Uterus (tissue), 4 donors: ENCODE measurements around the gene EOMES. TPM values are rescaled to one million over a fixed set of nuclear protein-coding genes. Genes with fewer than 3 reads are reported as not detected.

Experiments
- DNase-seq, 2 donors: peaks; one replicate each; pipeline ENCODE4 v3.0.0-alpha.2; 2019 to 2020
- H3K27ac ChIP-seq, 2 donors: fragments of 200-600 bp; sonication (generic); 1 replicate in 1 of 2; 2 replicates in 1 of 2; pipeline ENCODE4 v1.5.1; 2016 to 2018
- H3K27me3 ChIP-seq, 2 donors: fragments of 200-600 bp; sonication (generic); one replicate each; pipeline ENCODE4 v1.5.1; 2018 to 2019; ENCODE audit warnings: control low read depth in 1 of 2
- H3K36me3 ChIP-seq, 2 donors: fragments of 200-600 bp; sonication (generic); one replicate each; pipeline ENCODE4 v1.5.1; 2019; ENCODE audit warnings: control low read depth in 1 of 2
- H3K4me1 ChIP-seq, 2 donors: fragments of 200-600 bp; sonication (generic); one replicate each; pipeline ENCODE4 v1.5.1; 2018 to 2019; ENCODE audit warnings: control low read depth in 1 of 2
- H3K4me3 ChIP-seq, 2 donors: fragments of 200-600 bp; sonication (generic); 1 replicate in 1 of 2; 2 replicates in 1 of 2; pipeline ENCODE4 v1.5.1; 2018 to 2019; ENCODE audit warnings: mild to moderate bottlenecking in 1 of 2
- H3K9me3 ChIP-seq, 2 donors: fragments of 200-600 bp; sonication (generic); one replicate each; pipeline ENCODE4 v1.5.1; 2019; ENCODE audit warnings: control low read depth in 1 of 2
- POLR2A ChIP-seq, 2 donors: fragments of 450-650 bp; IDR thresholded peaks; one replicate each; pipeline ENCODE4 v1.6.1; 2016; ENCODE audit warnings: antibody characterized with exemption in 2 of 2, mild to moderate bottlenecking in 1 of 2, moderate library complexity in 1 of 2
- intact Hi-C: fragments of 100-400 bp; cut with DNase I; formaldehyde crosslinking; loops from one replicate; pipeline ENCODE4 v1.15.1; 2023; ENCODE audit warnings: low total_unique reads
- total RNA-seq, 4 donors: library from RNA; depleted of rRNA in 3 of 4; stranded (reverse); fragments of >200 nt in 3 of 4; gene quantifications; one replicate each; pipeline versions ENCODE4 v1.1.0 to v1.2.4, GENCODE V29; 2014 to 2023
- TF ChIP-seq, protein P1 (sequence below), 4 experiments: fragments of 200-600 bp in 2 of 4; fragments of 450-650 bp in 2 of 4; sonication (generic) in 2 of 4; IDR thresholded peaks; one replicate each; pipeline ENCODE4 v1.5.1; 2016 to 2019; ENCODE audit warnings: antibody characterized with exemption in 4 of 4, mild to moderate bottlenecking in 2 of 4, moderate library complexity in 1 of 4
- donor health status: DM: yes; HTN: yes; CAD: no.

The EOMES gene
- total RNA-seq, 4 donors from 2014 or later: 0.62 to 0.82 TPM; not detected in 2

DNA sequence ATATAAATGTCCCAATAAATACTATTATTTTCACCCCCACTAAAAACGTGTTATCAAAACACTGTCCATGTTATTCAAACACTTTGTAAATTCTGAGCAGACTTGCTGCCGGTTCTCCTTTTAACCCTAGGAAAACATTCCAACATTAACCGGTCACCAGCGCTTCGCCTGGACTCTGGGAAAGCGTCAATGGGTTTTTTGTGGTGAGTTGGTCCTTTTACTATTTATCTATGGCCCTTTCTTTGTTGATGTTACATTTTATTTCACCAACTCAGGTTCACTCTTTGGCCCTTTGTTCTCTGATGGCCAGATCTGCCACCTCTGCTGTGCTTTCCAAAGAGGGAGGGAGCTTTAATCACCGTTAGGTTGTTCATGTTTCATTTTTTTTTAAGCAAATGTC, 4.1 kb upstream of the EOMES start:
- H3K4me1 ChIP-seq: peaks cover 0 to 19% of the 10 kb centered on the region in 2 donors
- intact Hi-C loops: no loop called here
- H3K9me3 ChIP-seq: no peaks in the 10 kb centered on the region
- H3K4me3 ChIP-seq: no peak overlapping the region
- TF ChIP-seq POLR2A (IDR thresholded peaks at IDR 0.05): no peak
- TF ChIP-seq, protein P1, sequence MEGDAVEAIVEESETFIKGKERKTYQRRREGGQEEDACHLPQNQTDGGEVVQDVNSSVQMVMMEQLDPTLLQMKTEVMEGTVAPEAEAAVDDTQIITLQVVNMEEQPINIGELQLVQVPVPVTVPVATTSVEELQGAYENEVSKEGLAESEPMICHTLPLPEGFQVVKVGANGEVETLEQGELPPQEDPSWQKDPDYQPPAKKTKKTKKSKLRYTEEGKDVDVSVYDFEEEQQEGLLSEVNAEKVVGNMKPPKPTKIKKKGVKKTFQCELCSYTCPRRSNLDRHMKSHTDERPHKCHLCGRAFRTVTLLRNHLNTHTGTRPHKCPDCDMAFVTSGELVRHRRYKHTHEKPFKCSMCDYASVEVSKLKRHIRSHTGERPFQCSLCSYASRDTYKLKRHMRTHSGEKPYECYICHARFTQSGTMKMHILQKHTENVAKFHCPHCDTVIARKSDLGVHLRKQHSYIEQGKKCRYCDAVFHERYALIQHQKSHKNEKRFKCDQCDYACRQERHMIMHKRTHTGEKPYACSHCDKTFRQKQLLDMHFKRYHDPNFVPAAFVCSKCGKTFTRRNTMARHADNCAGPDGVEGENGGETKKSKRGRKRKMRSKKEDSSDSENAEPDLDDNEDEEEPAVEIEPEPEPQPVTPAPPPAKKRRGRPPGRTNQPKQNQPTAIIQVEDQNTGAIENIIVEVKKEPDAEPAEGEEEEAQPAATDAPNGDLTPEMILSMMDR (IDR thresholded peaks at IDR 0.05): no peak
- no peaks in the 10 kb centered on the region for H3K36me3 ChIP-seq
- H3K27ac ChIP-seq: no peak overlapping the region
- no peak for DNase-seq
- peaks cover 2 to 78% of the 10 kb centered on the region in 2 donors for H3K27me3 ChIP-seq

DNA sequence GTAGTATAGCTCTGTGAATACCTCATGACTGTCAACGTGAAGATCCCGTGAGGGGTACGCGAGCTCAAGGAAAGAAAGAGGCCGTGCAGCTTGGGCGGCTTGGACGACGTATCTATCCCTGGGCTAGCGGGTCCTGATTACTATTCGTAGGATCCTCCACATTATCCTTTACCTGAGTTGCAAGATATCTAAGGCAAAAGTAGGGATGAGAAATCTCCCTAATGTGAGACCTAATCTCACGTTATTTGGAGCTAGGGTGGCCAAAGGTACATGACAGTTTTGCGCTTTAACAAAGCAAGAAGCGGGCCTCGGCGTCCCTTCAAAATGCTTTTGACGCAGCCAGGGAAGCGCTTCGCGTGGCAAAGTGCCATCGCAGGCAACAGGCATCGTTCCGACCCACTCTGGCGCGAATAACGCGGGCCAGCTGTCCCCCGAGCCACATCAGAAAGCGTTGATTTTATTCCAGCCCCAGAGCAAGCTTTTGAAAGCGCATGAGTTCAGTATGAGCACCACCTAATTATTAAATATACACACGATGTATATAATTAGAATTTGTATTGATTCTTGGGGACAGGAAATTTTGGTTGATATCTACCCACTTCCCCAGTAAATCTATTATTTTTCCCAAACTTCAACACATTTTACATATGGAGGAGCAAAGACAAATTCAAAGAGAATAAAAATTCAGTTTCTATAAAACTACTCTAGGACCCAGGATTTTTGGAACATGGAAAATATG, 2.5 kb upstream of the EOMES start:
- Histone ChIP-seq H3K27ac (no peak overlapping the region), H3K9me3 (no peaks in the 10 kb centered on the region), H3K27me3 (peaks cover 2 to 73% of the 10 kb centered on the region in 2 donors), H3K36me3 (no peaks in the 10 kb centered on the region), H3K4me1 (peaks cover 0 to 21% of the 10 kb centered on the region in 2 donors), H3K4me3 (no peak overlapping the region)
- DNase-seq: no peak
- TF ChIP-seq POLR2A (IDR thresholded peaks at IDR 0.05): no peak
- TF ChIP-seq, protein P1 (IDR thresholded peaks at IDR 0.05): no peak
- intact Hi-C loops: no loop called here

DNA sequence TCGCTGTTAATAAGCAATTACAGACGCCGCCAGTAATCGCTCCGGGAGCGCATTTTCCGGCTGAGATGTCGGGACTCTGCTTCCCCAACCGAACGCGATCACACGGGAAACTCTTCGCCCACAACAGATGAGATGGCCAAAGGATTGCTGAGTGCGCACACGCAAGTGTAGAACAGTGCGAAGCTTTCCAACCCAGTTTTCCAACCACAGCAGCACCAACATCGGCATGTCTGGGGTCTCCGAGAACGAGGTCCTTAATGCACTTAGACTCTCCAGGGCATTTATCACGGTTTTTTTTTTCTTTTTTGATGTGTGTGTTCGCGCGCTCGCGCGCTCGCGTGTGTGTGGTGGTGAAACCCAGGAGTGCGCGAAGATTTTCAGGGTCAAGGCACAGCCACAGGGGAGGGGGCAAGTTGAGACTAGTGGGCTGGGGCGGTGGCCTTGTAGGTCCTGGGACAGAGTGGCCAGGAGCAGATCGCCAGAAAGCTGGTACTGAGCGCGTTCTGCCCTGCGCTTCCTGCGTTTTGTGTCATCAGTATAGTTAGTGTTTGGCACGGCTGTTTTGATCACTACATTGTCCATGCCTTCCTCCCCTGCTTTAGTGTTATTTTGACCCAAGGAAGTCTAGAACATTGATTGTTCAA, 1.8 kb upstream of the EOMES start:
- no peak overlapping the region for H3K4me3 ChIP-seq
- no peaks in the 10 kb centered on the region for H3K36me3 ChIP-seq
- DNase-seq: no peak
- intact Hi-C loops: no loop called here
- H3K27me3 ChIP-seq: peaks cover 2 to 68% of the 10 kb centered on the region in 2 donors
- no peak for TF ChIP-seq POLR2A (IDR thresholded peaks at IDR 0.05)
- TF ChIP-seq, protein P1 (IDR thresholded peaks at IDR 0.05): no peak
- peaks cover 0 to 21% of the 10 kb centered on the region in 2 donors for H3K4me1 ChIP-seq
- H3K9me3 ChIP-seq: no peaks in the 10 kb centered on the region
- H3K27ac ChIP-seq: no peak overlapping the region

DNA sequence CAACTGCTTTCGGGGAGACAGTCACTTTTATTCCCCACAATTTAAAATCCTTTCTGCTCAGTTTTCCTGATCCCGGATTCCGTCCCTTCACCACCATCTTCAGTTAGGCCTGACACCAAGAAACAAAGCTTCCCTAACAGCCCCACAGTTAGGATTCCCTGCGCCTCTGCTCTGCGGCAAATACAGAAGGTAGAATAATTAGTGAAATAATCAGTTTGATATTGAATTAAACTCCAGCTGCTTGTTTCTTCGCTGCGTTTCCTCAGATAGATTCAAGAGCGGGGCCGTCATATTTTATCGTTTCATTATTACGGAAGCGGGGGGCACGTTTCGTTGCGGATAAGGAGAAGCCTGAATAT, 1.3 kb upstream of the EOMES start:
- Histone ChIP-seq H3K27me3 (peaks cover 1 to 63% of the 10 kb centered on the region in 2 donors), H3K27ac (no peak overlapping the region), H3K36me3 (no peaks in the 10 kb centered on the region), H3K4me3 (no peak overlapping the region), H3K9me3 (no peaks in the 10 kb centered on the region), H3K4me1 (peaks cover 0 to 19% of the 10 kb centered on the region in 2 donors)
- no peak for TF ChIP-seq POLR2A (IDR thresholded peaks at IDR 0.05)
- TF ChIP-seq, protein P1 (IDR thresholded peaks at IDR 0.05): no peak
- no peak for DNase-seq
- intact Hi-C loops: no loop called here

DNA sequence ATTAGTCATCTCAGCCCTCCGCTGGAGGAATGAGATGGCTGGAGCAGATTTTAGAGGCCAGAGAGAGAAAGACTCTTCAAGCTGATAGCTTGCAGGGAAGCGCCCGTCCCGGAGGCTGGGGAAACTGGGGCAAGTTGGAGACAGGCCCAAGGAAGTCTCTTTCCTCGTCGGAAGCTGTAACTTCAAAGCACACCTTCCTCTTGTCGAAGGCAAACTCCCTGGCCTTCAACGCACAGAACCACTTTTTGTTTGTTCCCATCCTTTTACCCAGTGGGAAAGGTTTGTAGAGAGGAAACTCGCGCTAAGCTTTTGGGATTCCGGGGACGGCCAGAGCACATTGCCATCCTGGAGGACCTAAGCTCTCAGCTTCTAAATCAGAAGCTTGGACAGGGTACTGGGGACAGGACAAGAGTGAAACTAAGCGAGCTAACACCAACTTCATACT, 900 bp upstream of the EOMES start:
- no peaks in the 10 kb centered on the region for H3K36me3 ChIP-seq
- TF ChIP-seq, protein P1 (IDR thresholded peaks at IDR 0.05): no peak
- TF ChIP-seq POLR2A (IDR thresholded peaks at IDR 0.05): no peak
- no peak for DNase-seq
- H3K27me3 ChIP-seq: peaks cover 0 to 59% of the 10 kb centered on the region in 2 donors
- H3K9me3 ChIP-seq: no peaks in the 10 kb centered on the region
- intact Hi-C loops: no loop called here
- no peak overlapping the region for H3K27ac ChIP-seq
- H3K4me1 ChIP-seq: peaks cover 0 to 17% of the 10 kb centered on the region in 2 donors
- H3K4me3 ChIP-seq: no peak overlapping the region
